GM23248 (cell line): ENCODE data around the gene CD93.

ENCODE experiments used
- EZH2 ChIP-seq: fragments of 200-600 bp; sonication (generic); IDR thresholded peaks from 2 replicates; pipeline ENCODE4 v1.6.1; 2018; ENCODE audit warnings: antibody characterized with exemption, mild to moderate bottlenecking; ENCODE audit not compliant: insufficient read depth, poor library complexity, severe bottlenecking
- EZH2phosphoT487 ChIP-seq: fragments of 200-600 bp; sonication (generic); IDR thresholded peaks from 2 replicates; pipeline ENCODE4 v1.6.1; 2018; ENCODE audit warnings: antibody characterized with exemption, moderate library complexity, mild to moderate bottlenecking, low read depth; ENCODE audit not compliant: insufficient read depth

GRCh38 chr20:23094927-23095326, 8.8 kb upstream of the CD93 start:
- TF ChIP-seq EZH2 (no peak), EZH2phosphoT487 (no peak)
